Stimulated activated CD8-positive, alpha-beta memory T cell treated with anti-CD3 and anti-CD28 coated beads, Interleukin-4, amount 100 ng/mL, for 24 hours (primary cell): ENCODE data around the gene NHSL2.

Experiments
- DNase-seq: peaks from one replicate; pipeline ENCODE4 v3.0.0-alpha.2; 2020; ENCODE audit warnings: low read depth

The NHSL2 gene

GRCh38 chrX:72078411-72078810 is 167.8 kb downstream of the NHSL2 start:
- DNase-seq = no peak

DNA sequence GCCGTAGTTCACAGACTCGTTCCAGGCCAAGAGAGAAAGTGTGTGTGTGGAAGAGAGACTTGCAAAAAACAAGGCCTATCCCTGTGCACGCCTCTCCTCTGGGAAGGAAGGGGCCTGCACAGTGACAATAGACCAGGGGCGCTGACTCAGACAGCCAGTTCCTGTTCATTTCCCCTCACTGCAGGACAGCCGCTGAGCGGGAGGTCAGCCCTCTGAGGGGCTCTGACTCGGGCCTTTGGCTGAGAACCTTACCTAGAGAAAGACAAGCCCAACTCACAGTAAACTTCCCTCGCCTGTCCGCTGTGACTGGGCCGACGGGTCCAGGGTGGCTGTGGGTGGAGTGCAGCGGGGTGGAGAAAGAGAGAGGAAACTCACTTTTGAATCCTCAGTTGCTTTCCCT is 169.0 kb downstream of the NHSL2 start:
- no peak for DNase-seq

DNA sequence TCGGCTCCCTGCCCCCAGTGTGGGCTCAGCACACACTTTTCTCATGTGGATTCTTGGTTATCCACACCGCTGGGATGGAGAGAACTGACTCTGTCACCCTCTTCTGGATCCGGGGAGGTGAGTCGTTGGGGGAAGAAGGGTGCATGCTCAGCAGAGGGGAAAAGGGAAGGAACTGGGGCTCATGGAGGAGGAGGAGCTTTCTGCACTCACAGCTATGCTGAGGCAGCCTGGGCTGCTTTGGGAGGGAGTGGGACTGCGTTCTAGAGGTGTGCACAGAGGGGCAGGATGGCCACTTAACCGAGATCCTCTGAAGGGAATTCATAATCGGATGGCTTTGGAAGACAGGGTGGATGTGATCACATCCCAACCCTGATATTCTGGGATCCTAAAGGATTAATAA is 169.5 kb downstream of the NHSL2 start:
- no peak for DNase-seq

- DNase-seq = no peak
Observed at GRCh38 chrX:72080800-72081199, 170.2 kb downstream of the NHSL2 start.

GRCh38 chrX:72081605-72082320 is 171.1 kb downstream of the NHSL2 start:
- no peak for DNase-seq

DNA sequence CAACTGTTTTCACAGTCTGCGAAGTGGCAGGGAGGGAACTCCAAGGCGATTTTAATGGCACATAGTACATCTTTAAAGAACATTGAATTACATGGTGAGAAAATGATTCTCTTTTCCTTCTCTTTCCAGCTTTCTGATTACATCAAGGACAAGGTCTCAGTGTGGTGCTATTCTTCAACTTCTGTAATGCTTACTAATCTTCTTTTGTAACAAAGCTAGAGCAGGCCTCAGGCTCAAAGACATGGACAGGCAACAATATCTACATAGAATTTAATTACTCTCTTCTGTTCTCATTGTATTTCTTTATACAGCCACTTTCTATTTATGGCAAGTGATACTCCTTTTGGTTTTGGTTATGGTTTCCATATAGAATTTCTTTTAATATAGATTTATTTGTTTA is 172.6 kb downstream of the NHSL2 start:
- no peak for DNase-seq

DNA sequence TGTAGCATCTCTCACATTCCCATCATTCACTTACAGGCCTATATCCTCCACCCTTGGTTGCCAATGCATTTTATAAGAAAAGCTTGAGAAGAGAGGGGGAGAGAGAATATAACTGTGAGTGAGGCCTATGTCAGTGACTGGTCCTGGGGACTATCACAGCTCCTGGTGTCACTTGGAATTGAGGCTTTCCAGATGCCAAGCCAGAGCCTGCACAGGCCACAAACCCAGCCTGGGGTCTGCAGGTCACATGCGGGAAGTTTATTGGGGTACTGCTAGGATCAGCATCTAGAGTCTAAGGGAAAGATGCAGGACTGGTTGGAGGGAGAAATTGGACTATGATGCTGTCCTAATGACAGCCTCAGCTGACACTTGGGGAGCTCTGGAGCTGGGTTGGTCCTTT is 173.5 kb downstream of the NHSL2 start:
- no peak for DNase-seq

DNA sequence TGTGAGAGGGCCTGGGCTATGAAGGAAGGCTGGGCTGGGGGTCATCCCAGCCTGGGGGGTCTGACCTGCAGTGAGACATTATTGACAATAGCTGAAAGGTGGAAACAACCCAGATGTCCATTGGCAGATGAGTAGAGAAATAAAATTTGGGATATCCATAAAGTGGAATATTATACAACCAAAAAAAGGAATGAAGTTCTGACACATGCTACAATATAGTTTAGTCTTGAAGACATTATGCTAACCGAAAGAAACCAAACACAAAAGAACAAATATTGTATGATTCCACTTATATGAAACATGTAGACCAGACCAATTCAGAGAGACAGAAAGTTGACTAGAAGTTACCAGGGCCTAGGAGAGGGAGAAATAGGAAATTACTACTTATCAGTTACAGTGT is 176.3 kb downstream of the NHSL2 start:
- no peak for DNase-seq

DNA sequence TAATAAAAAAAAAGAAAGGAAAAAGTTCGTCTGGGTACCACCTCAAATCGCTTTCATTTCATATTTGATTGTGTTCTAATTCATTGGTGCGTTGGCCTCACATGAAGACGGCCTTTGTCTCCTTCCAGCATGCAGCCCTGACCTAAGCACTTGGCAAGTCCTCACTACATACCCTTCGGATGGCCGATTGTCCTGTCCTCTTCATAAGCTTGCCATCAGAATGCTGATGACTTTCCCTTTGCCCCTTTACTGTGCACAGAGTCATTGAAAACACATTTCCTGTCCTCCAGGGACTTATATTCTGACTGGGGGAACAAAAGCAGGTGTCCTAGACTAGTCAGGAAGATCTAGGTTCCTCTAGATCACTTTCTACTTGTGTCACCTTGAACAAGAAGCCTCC is 178.1 kb downstream of the NHSL2 start:
- DNase-seq = no peak

GRCh38 chrX:72089254-72089653 is 178.6 kb downstream of the NHSL2 start:
- DNase-seq = no peak

DNA sequence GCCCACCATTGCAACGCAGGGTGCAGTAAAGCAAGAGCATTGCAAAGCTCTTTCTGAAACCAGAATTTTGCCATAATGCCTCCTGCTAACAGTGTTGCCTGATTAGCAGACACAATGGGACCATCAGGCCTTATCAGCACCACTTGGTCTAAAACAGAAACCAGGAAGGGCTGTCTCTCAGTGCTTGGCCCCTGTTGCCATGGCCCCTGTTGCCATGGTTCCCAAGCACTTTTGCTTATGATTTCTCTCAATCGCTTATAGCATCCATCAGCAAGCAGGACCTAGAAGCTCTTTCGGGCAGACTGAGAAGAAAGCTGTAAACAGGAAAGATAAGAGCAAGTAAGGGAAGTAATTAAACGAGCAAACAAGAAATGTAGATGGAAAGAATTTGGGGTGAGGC is 184.2 kb downstream of the NHSL2 start:
- peak; percentile 38 for DNase-seq

DNA sequence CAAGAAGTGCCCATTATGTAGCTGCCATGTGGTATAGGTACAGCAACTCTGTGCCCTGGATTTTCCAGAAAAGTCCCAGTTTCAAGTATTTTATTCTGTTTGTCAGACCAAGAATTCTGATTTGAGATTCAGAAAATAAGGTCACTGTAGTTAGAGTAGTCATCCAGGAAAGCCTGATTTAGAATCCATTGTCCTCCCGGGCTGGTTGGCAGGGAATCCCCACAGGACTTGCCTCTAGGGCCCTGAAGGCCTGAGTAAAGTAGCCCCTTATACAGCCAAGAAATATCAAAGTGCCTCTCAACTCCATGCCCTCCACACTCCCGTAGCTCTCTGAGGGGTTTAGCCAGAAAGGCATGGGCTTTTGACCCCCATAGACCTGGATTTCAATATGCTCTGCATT is 184.7 kb downstream of the NHSL2 start:
- DNase-seq = no peak

DNA sequence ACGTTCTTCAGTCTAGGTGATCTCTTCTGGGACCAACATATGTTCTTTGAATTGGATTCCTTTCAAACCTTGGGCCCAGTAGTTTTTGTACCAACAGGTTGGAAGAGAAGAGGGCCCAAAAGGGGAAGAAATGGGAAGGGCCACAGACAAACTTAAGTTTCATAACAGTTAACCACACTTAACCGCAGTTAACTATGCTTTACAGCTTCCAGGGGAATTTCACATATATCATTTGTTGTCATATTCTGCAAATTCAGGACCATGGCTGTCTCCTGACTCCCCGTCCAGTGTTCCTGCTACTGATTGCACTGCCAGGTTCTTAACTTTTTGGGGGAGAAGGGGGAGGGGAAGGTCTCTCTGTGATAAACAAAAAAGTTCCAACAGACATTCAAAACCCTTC is 186.5 kb downstream of the NHSL2 start:
- DNase-seq = no peak

GRCh38 chrX:72100051-72100755 is 189.6 kb downstream of the NHSL2 start:
- no peak for DNase-seq

DNA sequence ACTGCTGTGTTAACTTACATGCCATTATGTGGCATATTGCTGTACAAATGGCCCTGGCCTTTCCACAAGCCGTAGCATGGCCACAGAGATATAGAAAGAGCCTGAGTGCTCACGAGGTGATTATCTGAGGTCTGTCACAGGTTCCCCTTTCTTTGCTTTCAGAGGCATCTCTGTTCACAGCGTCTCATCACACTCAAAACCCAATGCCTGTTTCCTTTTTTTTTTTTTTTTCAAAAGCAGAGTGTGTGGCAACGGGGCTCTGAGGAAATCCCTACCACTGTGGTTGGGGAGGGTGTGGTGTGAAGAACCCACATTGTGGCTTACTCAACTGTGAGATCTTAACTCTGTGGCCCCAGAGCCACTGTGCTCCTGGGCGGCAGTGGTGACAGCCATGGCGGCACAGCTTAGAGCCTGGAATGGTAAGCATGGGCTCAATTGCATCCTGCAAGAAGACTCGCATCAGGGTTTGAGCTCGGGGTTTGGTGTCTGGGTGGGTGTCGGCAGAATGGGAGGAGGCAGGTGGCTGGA is 190.2 kb downstream of the NHSL2 start:
- DNase-seq = peak; percentile 46

GRCh38 chrX:72101597-72102037 is 191.0 kb downstream of the NHSL2 start:
- DNase-seq = no peak

DNA sequence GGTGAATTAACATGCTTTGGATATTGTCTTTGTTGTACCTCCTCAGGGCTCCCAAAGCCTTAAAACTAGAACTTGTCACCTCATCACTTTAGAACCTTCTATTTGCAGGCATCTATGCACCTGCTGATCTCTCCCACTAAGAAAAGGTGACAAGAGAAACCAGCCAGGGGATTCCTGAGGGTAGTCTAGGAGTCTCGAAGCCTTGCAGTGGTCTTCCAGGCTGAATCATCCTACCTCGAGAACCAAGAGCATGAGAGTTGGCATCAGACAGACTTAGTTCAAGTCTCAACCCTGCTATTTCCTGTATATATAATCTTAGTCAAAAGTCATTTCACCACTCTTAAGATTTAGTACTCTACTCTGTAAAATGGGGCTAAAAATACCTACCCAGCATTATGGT is 191.5 kb downstream of the NHSL2 start:
- no peak for DNase-seq

- DNase-seq = no peak
Observed at GRCh38 chrX:72102760-72103159, 192.1 kb downstream of the NHSL2 start.

DNA sequence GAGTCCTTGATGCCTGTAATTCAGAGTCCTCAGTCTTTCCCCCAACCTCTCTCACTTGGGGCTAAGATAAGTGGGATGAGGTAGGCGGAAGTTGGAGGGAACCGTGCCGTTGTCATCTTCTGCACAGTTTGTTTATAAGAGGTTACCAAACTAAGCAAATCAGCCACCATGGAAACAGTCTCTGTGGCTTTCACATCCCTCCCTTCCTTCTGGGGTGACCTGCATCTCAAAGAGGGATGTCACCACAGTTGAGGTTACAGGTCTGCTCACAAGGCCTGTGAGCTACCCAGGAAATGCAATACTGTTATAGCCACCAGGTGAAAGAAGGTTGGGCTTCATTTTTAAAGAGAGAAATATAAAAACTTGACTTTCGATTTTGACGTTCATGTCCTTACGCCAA is 194.8 kb downstream of the NHSL2 start:
- DNase-seq = no peak

DNA sequence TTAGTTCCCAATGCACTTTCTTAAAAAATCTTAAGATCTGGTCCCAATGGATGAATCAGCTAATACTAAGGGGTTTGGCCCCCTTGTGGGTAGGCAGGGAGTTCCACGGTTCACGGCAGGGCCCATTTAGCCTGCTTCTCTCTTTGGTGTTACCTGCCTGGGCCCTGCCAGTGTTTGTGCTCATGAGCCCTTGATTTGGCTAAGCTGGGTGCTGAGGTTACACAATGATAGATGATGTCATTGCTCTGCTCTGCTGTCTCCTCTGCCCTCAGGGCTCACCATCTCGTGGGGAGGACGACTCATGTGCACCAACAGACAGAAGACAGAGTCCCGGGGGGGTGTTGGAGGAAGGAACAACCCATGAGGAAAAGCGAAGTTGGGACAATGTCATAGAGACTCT is 196.7 kb downstream of the NHSL2 start:
- DNase-seq = no peak

DNA sequence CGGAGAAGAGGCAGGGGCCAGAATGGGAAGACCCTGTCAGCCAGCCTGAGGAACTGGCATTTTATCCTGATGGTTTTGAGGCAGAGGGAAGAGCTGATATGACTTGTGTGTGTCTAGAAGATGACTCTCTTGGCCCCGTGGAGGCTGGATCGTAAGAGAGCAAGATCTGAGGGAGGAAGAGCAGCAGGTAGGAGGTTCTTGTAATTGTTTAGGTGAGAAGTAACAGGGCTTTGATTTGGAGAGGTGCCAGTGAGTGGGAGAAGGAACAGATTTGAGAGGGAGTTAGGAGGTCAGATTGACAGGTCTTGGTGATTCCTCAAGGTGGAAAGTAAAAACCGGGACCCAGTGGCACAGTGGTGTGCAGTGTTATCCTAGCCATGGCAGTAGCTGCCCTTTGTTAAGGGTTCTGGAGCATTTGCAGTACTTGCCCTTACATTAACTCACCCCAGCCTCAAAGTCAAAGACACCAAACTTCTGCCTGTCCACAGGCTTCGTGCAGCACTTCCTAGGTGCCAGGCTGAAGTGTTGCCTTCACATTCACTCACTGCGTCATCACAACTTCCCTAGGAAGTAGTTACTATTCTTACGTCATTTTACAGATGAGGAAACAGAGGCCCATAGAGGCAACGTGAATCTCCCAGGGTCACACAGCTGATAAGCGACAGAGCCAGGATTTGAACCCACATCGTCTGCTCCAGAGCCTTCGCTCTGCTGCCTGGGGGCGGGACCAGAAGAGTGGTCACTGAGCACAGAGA is 197.4 kb downstream of the NHSL2 start:
- DNase-seq = no peak

- DNase-seq = no peak
Observed at GRCh38 chrX:72108666-72109065, 198.0 kb downstream of the NHSL2 start.
